HL-60 (cell line): ENCODE data around the gene HMCN2.

Experiments used
- CTCF ChIP-seq: IDR thresholded peaks from one replicate; pipeline ENCODE4 v1.5.1; 2011; ENCODE audit warnings: low read length, control low read depth, inconsistent platforms; ENCODE audit not compliant: insufficient read depth
- REST ChIP-seq: IDR thresholded peaks from 2 replicates; pipeline ENCODE4 v1.6.1; 2012; ENCODE audit warnings: low read depth; ENCODE audit not compliant: insufficient replicate concordance

GRCh38 chr9:130336027-130336610 lies 70.6 kb downstream of the HMCN2 start:
- TF ChIP-seq CTCF (no peak), REST (no peak)
